H1 (cell line): Measurements from ENCODE around the gene GTPBP1.

Source experiments
- ATF2 ChIP-seq: IDR thresholded peaks from 2 replicates; pipeline ENCODE4 v1.6.1; 2012; ENCODE audit warnings: low read length, inconsistent platforms
- CTCF ChIP-seq, 3 experiments: IDR thresholded peaks; 1 replicate in 2 of 3; 2 replicates in 1 of 3; pipeline versions ENCODE4 v1.5.1 to v1.6.1; 2011; ENCODE audit warnings: low read length in 3 of 3, mild to moderate bottlenecking in 3 of 3, inconsistent platforms in 2 of 3, low read depth in 1 of 3, moderate library complexity in 1 of 3; ENCODE audit not compliant: insufficient read depth in 1 of 3; ENCODE audit errors: control extremely low read depth in 1 of 3
- EP300 ChIP-seq, 2 experiments: IDR thresholded peaks; 1 replicate in 1 of 2; 2 replicates in 1 of 2; pipeline ENCODE4 v1.6.1; 2011 to 2012; ENCODE audit warnings: low read depth in 2 of 2, low read length in 2 of 2, mild to moderate bottlenecking in 2 of 2, borderline replicate concordance in 1 of 2, inconsistent platforms in 1 of 2, moderate library complexity in 1 of 2
- JUND ChIP-seq: IDR thresholded peaks from 2 replicates; pipeline ENCODE4 v1.6.1; 2011; ENCODE audit warnings: mild to moderate bottlenecking, improper control_type of control experiment, low read length
- MAFK ChIP-seq: IDR thresholded peaks from 2 replicates; pipeline ENCODE4 v1.6.1; 2012; ENCODE audit warnings: low read depth, mild to moderate bottlenecking, improper control_type of control experiment, low read length
- PHF8 ChIP-seq: fragments of 200-600 bp; sonication (generic); conservative IDR thresholded peaks from 2 replicates; pipeline ENCODE4 v1.7.1; 2012; ENCODE audit warnings: low read depth, mild to moderate bottlenecking, inconsistent platforms, low read length, moderate library complexity
- POLR2A ChIP-seq, 2 experiments: IDR thresholded peaks; 1 replicate in 1 of 2; 2 replicates in 1 of 2; pipeline ENCODE4 v1.6.1; 2011; ENCODE audit warnings: low read depth in 2 of 2, low read length in 2 of 2, mild to moderate bottlenecking in 2 of 2; ENCODE audit errors: control extremely low read depth in 1 of 2
- POLR2AphosphoS5 ChIP-seq: IDR thresholded peaks from 2 replicates; pipeline ENCODE4 v1.6.1; 2011; ENCODE audit warnings: low read depth, low read length
- RBBP5 ChIP-seq: IDR thresholded peaks from 2 replicates; pipeline ENCODE4 v1.7.1; 2012; ENCODE audit warnings: low read depth, mild to moderate bottlenecking, inconsistent platforms, low read length, moderate library complexity, borderline replicate concordance
- RNF2 ChIP-seq: fragments of 200-900, 300-1000 bp; sonication (generic); IDR thresholded peaks from 2 replicates; pipeline ENCODE4 v1.7.1; 2016; ENCODE audit warnings: borderline replicate concordance, low read depth, mild to moderate bottlenecking, antibody characterized with exemption, low read length; ENCODE audit not compliant: poor library complexity, severe bottlenecking; ENCODE audit errors: missing control alignments

GRCh38 chr22:38754751-38755154 lies 49.0 kb downstream of the GTPBP1 start:
- TF ChIP-seq POLR2A (IDR thresholded peaks at IDR 0.05; ENCODE audit: control extremely low read depth in 1 of 2, low read depth in 2 of 2, low read length in 2 of 2), result no peak
- TF ChIP-seq RBBP5, result no peak
- no peak for TF ChIP-seq MAFK
- TF ChIP-seq RNF2, result no peak
- TF ChIP-seq ATF2, result no peak
- TF ChIP-seq CTCF (IDR thresholded peaks at IDR 0.05; ENCODE audit: control extremely low read depth in 1 of 3, insufficient read depth in 1 of 3, low read depth in 1 of 3, low read length in 3 of 3), result no peak
- TF ChIP-seq POLR2AphosphoS5, result no peak
- TF ChIP-seq EP300 (IDR thresholded peaks at IDR 0.05; ENCODE audit: borderline replicate concordance in 1 of 2, low read depth in 2 of 2, low read length in 2 of 2), result no peak
- no peak for TF ChIP-seq PHF8
- TF ChIP-seq JUND, result no peak
